Esophagus squamous epithelium (tissue), 5 donors: ENCODE data around the gene SLC45A2. TPM values are rescaled to one million over a fixed set of nuclear protein-coding genes. Genes with fewer than 3 reads are reported as not detected.

Experiments
- DNase-seq: peaks from one replicate; lab custom pipeline; 2025; lab: John Stamatoyannopoulos, UW
- H3K27ac ChIP-seq, 4 donors: fragments of 200-600 bp; sonication (generic); one replicate each; pipeline ENCODE4 v1.5.1; 2016 to 2019; ENCODE audit warnings: mild to moderate bottlenecking in 1 of 4
- H3K27me3 ChIP-seq, 4 donors: fragments of 200-600 bp; sonication (generic); 1 replicate in 3 of 4; 2 replicates in 1 of 4; pipeline versions ENCODE4 v1.5.1 to v1.6.0; 2017 to 2021; ENCODE audit warnings: antibody characterized with exemption in 1 of 4
- H3K36me3 ChIP-seq, 3 donors: fragments of 200-600 bp; sonication (generic); one replicate each; pipeline ENCODE4 v1.5.1; 2016 to 2019
- H3K4me1 ChIP-seq, 3 donors: fragments of 200-600 bp; sonication (generic); one replicate each; pipeline ENCODE4 v1.5.1; 2017 to 2019
- H3K4me3 ChIP-seq, 4 donors: fragments of 200-600 bp; sonication (generic); 1 replicate in 3 of 4; 2 replicates in 1 of 4; pipeline ENCODE4 v1.5.1; 2016 to 2019; ENCODE audit warnings: mild to moderate bottlenecking in 2 of 4, moderate library complexity in 1 of 4
- H3K9me3 ChIP-seq, 3 donors: fragments of 200-600 bp; sonication (generic); one replicate each; pipeline ENCODE4 v1.5.1; 2016 to 2019
- POLR2A ChIP-seq, 4 donors: fragments of 450-650 bp; IDR thresholded peaks; one replicate each; pipeline ENCODE4 v1.6.1; 2017; ENCODE audit warnings: antibody characterized with exemption in 4 of 4, mild to moderate bottlenecking in 4 of 4, moderate library complexity in 3 of 4
- WGBS, 2 donors: methylation state at CpG; one replicate each; pipeline ENCODE4 v1.1.5; 2018; 5-methylcytosine and 5-hydroxymethylcytosine counted together
- intact Hi-C: fragments of 100-400 bp; cut with DNase I; formaldehyde crosslinking; loops from one replicate; pipeline ENCODE4 v1.15.0; 2022
- total RNA-seq, 4 donors: library from RNA; depleted of rRNA; stranded (reverse); fragments of >200 nt; gene quantifications; one replicate each; pipeline ENCODE4 v1.1.0, GENCODE V29; 2016
- TF ChIP-seq, protein P1 (sequence below), 6 experiments: fragments of 450-650 bp in 4 of 6; fragments of 200-600 bp in 2 of 6; sonication (generic) in 2 of 6; IDR thresholded peaks; one replicate each; pipeline ENCODE4 v1.5.1; 2016 to 2019; ENCODE audit warnings: antibody characterized with exemption in 6 of 6, mild to moderate bottlenecking in 4 of 6, moderate library complexity in 4 of 6
- donor health status: DM: yes; HTN: yes; CAD: no.

The SLC45A2 gene
- total RNA-seq, 4 donors from 2014 or later: 0.19 TPM; not detected in 3

GRCh38 chr5:34002629-34003328 lies 18.3 kb upstream of the SLC45A2 start:
- WGBS, 2 donors: 91 to 97% methylated on average over 7 of the region's 10 CpGs
- intact Hi-C loops: no loop called here

GRCh38 chr5:34001241-34001841 lies 16.8 kb upstream of the SLC45A2 start:
- H3K9me3 ChIP-seq: no peaks in the 10 kb centered on the region
- H3K4me3 ChIP-seq: peak overlapping the region in 1 of 4 donors; percentile 9
- peaks cover 0 to 59% (median 4%) of the 10 kb centered on the region in 3 donors for H3K36me3 ChIP-seq
- TF ChIP-seq, protein P1, sequence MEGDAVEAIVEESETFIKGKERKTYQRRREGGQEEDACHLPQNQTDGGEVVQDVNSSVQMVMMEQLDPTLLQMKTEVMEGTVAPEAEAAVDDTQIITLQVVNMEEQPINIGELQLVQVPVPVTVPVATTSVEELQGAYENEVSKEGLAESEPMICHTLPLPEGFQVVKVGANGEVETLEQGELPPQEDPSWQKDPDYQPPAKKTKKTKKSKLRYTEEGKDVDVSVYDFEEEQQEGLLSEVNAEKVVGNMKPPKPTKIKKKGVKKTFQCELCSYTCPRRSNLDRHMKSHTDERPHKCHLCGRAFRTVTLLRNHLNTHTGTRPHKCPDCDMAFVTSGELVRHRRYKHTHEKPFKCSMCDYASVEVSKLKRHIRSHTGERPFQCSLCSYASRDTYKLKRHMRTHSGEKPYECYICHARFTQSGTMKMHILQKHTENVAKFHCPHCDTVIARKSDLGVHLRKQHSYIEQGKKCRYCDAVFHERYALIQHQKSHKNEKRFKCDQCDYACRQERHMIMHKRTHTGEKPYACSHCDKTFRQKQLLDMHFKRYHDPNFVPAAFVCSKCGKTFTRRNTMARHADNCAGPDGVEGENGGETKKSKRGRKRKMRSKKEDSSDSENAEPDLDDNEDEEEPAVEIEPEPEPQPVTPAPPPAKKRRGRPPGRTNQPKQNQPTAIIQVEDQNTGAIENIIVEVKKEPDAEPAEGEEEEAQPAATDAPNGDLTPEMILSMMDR (IDR thresholded peaks at IDR 0.05): no peak
- no peak for TF ChIP-seq POLR2A (IDR thresholded peaks at IDR 0.05)
- H3K27me3 ChIP-seq: no peaks in the 10 kb centered on the region
- no peak for DNase-seq
- intact Hi-C loops: no loop called here
- peaks cover 0 to 29% (median under 1%) of the 10 kb centered on the region in 3 donors for H3K4me1 ChIP-seq
- WGBS, 2 donors: 32 to 46% methylated on average over 10 of the region's 10 CpGs
- H3K27ac ChIP-seq: peak overlapping the region; percentile 2 to 59 (median 42)

More at GRCh38 chr5:34002629-34003328, 18.3 kb upstream of the SLC45A2 start:
- no peak overlapping the region for H3K27ac ChIP-seq
- no peak overlapping the region for H3K4me3 ChIP-seq
- TF ChIP-seq POLR2A (IDR thresholded peaks at IDR 0.05): no peak
- TF ChIP-seq, protein P1 (IDR thresholded peaks at IDR 0.05): no peak
- H3K9me3 ChIP-seq: no peaks in the 10 kb centered on the region
- peaks cover 7 to 34% (median 9%) of the 10 kb centered on the region in 3 donors for H3K4me1 ChIP-seq
- H3K36me3 ChIP-seq: peaks cover 0 to 57% (median 4%) of the 10 kb centered on the region in 3 donors
- DNase-seq: no peak
- H3K27me3 ChIP-seq: no peaks in the 10 kb centered on the region

DNA sequence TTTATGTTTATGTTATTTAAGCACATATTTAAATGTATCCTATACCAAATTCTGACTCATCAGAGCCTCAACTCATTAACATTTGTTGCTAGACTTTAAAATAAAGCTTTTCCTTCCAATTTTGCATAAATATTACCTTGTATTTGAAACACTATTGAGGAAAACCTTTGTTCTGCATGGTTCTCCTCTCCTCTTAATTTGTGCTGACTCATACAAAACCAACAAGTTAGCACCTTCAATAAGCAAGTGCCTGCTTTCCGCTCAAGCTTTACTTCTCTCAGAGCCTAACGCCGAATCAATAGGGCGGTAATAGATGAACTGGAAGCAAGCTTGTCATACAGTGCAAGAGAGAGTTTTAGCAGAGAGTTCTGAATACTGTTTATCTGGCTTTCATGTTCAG lies 15.5 kb upstream of the SLC45A2 start:
- TF ChIP-seq, protein P1 (IDR thresholded peaks at IDR 0.05): no peak
- TF ChIP-seq POLR2A (IDR thresholded peaks at IDR 0.05): no peak
- no peak overlapping the region for H3K4me3 ChIP-seq
- H3K27ac ChIP-seq: no peak overlapping the region
- H3K4me1 ChIP-seq: peaks cover 0 to 18% (median 0%) of the 10 kb centered on the region in 3 donors
- intact Hi-C loops: no loop called here
- no peaks in the 10 kb centered on the region for H3K9me3 ChIP-seq
- 89 to 92% methylated on average over 4 of the region's 4 CpGs for WGBS, 2 donors
- peaks cover 0 to 61% (median 4%) of the 10 kb centered on the region in 3 donors for H3K36me3 ChIP-seq
- DNase-seq: no peak
- H3K27me3 ChIP-seq: no peaks in the 10 kb centered on the region

DNA sequence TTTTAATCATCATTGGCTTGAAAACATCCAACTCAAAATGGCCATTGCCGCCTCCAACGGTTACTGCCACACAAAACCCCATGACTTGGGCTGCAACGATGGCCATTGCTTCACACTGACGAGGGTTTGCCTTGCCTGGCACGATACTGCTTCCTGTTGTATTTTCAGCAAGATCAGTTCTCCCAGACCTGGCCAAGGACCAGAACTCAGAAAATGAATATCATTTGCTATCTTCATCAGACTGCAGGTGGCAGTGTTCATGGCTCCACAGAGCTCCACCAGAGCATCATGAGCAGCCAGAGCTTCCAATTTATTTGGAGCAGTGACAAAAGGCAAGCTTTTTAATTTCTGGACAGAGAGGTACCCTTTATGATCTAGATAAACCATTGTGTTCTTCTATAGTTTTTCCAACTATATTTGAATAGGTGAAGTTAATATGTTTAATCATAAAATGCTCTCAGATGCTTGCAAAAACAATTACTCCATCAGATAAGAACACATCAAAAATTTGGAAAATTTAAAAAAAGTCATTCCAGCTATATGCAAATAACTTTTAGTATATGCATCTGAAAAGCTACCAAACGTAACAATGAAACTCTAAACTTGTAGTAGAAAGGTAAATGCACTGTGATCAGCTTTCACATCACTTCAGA lies 13.0 kb upstream of the SLC45A2 start:
- Histone ChIP-seq H3K4me1 (peaks cover 0 to 18% (median 0%) of the 10 kb centered on the region in 3 donors), H3K9me3 (no peaks in the 10 kb centered on the region), H3K4me3 (no peak overlapping the region), H3K36me3 (peaks cover 0 to 61% (median 0%) of the 10 kb centered on the region in 3 donors), H3K27ac (no peak overlapping the region), H3K27me3 (no peaks in the 10 kb centered on the region)
- 29 to 75% methylated on average over 1 to 6 of the region's 6 CpGs for WGBS, 2 donors
- TF ChIP-seq, protein P1 (IDR thresholded peaks at IDR 0.05): peak; percentile 27 to 71 (median 56)
- no peak for TF ChIP-seq POLR2A (IDR thresholded peaks at IDR 0.05)
- no peak for DNase-seq
- intact Hi-C loops: no loop called here
